HCT116 (cell line): ENCODE data around the gene BST2.

ENCODE experiments used
- CTCF ChIP-seq, 3 experiments: fragments of 200-600 bp in 1 of 3; sonication (generic) in 1 of 3; IDR thresholded peaks in 2 of 3; conservative IDR thresholded peaks in 1 of 3; 2 replicates each; pipeline ENCODE4 v1.5.1; 2012 to 2017; ENCODE audit warnings: low read depth in 2 of 3, low read length in 2 of 3, antibody characterized with exemption in 1 of 3, borderline replicate concordance in 1 of 3, control low read depth in 1 of 3, mild to moderate bottlenecking in 1 of 3, mixed read lengths in 1 of 3, mixed run types in 1 of 3, moderate library complexity in 1 of 3; ENCODE audit not compliant: insufficient read depth in 1 of 3
- POLR2A ChIP-seq: IDR thresholded peaks from 2 replicates; pipeline ENCODE4 v1.7.0; 2011; ENCODE audit warnings: borderline replicate concordance; ENCODE audit not compliant: insufficient read depth, insufficient read length; ENCODE audit errors: extremely low read depth
- RAD21 ChIP-seq: IDR thresholded peaks from 2 replicates; pipeline ENCODE4 v1.6.1; 2012; ENCODE audit warnings: low read depth, mild to moderate bottlenecking
- REST ChIP-seq: IDR thresholded peaks from 2 replicates; pipeline ENCODE4 v1.6.1; 2012; ENCODE audit warnings: low read depth
- SIN3A ChIP-seq: IDR thresholded peaks from 2 replicates; pipeline ENCODE4 v1.6.1; 2012; ENCODE audit warnings: low read depth
- ZFX ChIP-seq: fragments of 450-650 bp; IDR thresholded peaks from 2 replicates; pipeline ENCODE4 v1.6.1; 2017

GRCh38 chr19:17445526-17446165 is 40.2 kb upstream of the BST2 start:
- TF ChIP-seq ZFX (no peak), RAD21 (no peak), CTCF (IDR thresholded peaks at IDR 0.05 in 2 of 3, conservative IDR thresholded peaks at IDR 0.05 in 1 of 3; ENCODE audit: borderline replicate concordance in 1 of 3, insufficient read depth in 1 of 3, low read depth in 2 of 3, low read length in 2 of 3) (no peak), REST (no peak), SIN3A (no peak), POLR2A (no peak)
